Stimulated activated CD4-positive, alpha-beta T cell treated with anti-CD3 and anti-CD28 coated beads, Interleukin-12 subunit alpha, Interleukin-12 subunit beta, amount 100 ng/mL, for 4 hours (primary cell): ENCODE data around the gene EVI2B.
"Not testable (repeated sequence)": the region's sequence is repeated elsewhere in the genome, so short reads cannot be mapped to it uniquely, and the experiment has no call there.

ENCODE experiments used
- DNase-seq: peaks from one replicate; pipeline ENCODE4 v3.0.0-alpha.2; 2020

Gene EVI2B

DNA sequence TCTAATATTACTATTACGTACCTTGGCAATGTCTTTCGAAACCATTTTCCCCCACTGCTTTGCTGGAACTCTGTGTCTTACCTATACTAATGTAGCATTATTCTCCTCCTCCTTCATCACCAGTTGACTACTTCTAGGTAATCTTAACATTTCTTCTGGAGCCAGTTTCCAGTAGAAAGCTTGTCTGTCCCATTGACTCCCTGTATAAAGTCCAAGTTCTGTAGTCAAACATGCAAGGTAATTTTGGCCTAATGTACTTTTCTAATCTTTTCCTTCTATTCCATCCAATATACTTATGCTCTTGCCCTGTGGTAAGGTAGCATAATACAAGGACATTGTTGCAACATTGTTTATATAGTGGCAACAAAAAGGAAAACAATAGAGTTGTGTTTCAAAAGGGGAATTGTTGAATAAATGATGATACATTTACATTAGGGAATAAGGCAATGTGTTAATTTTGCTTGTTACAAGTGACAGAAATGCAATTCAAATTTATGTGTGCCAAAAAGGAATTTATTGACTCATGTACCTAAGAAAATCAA, 44.7 kb downstream of the EVI2B start:
- DNase-seq = no peak

- no peak for DNase-seq
These were observed 47.8 kb downstream of the EVI2B start for GRCh38 chr17:31266042-31266441.

- DNase-seq = not testable (repeated sequence)
These were observed 50.9 kb downstream of the EVI2B start for GRCh38 chr17:31262923-31263322.

- no peak for DNase-seq
These were observed 52.3 kb downstream of the EVI2B start for GRCh38 chr17:31261601-31262000.

- DNase-seq = no peak
These were observed 53.7 kb downstream of the EVI2B start for GRCh38 chr17:31260151-31260550.

- DNase-seq = no peak
These were observed 56.9 kb downstream of the EVI2B start for GRCh38 chr17:31256936-31257335.

DNA sequence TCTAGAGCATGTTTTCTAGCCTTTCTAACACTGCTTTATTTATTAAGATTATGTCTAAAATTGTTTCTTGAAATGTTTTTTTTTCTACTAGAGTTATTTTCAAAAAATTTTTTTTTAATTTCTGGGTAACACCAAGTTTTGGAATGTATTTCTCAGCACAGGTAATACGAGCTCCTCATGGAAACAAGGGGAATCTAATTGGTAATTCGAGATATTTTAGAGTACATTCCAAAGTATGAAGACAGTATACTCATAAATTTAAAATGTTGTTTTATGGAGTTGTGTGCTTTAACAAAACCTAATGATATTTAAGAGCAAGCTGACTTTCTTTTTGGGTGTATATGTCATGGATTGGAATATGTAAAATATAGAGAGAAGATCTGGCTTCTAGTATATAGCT, 59.2 kb downstream of the EVI2B start:
- DNase-seq = no peak
